ENCODE data around the gene CORO2B.

The CORO2B gene

GRCh38 chr15:68734352-68734751 is 155.6 kb downstream of the CORO2B start:
- TF ChIP-seq CTCF (conservative IDR thresholded peaks at IDR 0.05; ENCODE audit: low read length), result no peak
- H3K4me3 ChIP-seq (ENCODE audit: low read length), result no peak overlapping the region
- DNase-seq (ENCODE audit: low read depth), result no peak

GRCh38 chr15:68734881-68735280 is 156.1 kb downstream of the CORO2B start:
- TF ChIP-seq CTCF (conservative IDR thresholded peaks at IDR 0.05; ENCODE audit: low read length), result no peak
- no peak overlapping the region for H3K4me3 ChIP-seq (ENCODE audit: low read length)
- DNase-seq (ENCODE audit: low read depth), result no peak

- no peak for TF ChIP-seq CTCF (conservative IDR thresholded peaks at IDR 0.05; ENCODE audit: low read length)
- no peak overlapping the region for H3K4me3 ChIP-seq (ENCODE audit: low read length)
- no peak for DNase-seq (ENCODE audit: low read depth)
These were observed 156.8 kb downstream of the CORO2B start for GRCh38 chr15:68735610-68736009.

GRCh38 chr15:68739390-68740080 is 160.7 kb downstream of the CORO2B start:
- DNase-seq (ENCODE audit: low read depth), result no peak
- TF ChIP-seq CTCF (conservative IDR thresholded peaks at IDR 0.05; ENCODE audit: low read length), result no peak
- H3K4me3 ChIP-seq (ENCODE audit: low read length), result no peak overlapping the region

GRCh38 chr15:68743256-68743655 is 164.5 kb downstream of the CORO2B start:
- no peak overlapping the region for H3K4me3 ChIP-seq (ENCODE audit: low read length)
- no peak for DNase-seq (ENCODE audit: low read depth)
- TF ChIP-seq CTCF (conservative IDR thresholded peaks at IDR 0.05; ENCODE audit: low read length), result no peak

- H3K4me3 ChIP-seq (ENCODE audit: low read length), result no peak overlapping the region
- TF ChIP-seq CTCF (conservative IDR thresholded peaks at IDR 0.05; ENCODE audit: low read length), result no peak
- DNase-seq (ENCODE audit: low read depth), result no peak
These were observed 170.6 kb downstream of the CORO2B start for GRCh38 chr15:68749365-68749764.

DNA sequence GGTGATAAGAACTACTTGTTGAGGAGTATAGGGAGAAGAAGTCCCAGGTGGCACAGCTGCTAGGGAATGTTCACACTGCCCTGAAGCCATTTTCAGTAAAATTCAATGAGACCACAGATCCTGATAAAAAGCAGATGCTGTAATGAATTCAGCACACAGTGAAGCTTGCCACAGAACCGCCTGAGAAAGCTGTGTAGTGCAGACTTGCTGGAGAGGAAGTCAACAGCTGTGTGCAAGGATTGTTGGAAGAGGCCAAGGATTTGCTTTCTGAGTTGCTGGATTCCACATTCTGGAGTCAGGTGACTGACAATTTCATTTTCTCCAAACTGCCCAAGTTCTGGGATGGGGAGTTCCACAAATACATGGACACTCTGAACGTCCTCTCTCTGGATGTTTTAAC is 171.0 kb downstream of the CORO2B start:
- no peak for TF ChIP-seq CTCF (conservative IDR thresholded peaks at IDR 0.05; ENCODE audit: low read length)
- DNase-seq (ENCODE audit: low read depth), result peak; percentile 80
- H3K4me3 ChIP-seq (ENCODE audit: low read length), result no peak overlapping the region
